H1 (cell line): ENCODE results near the gene BEX3. TPM values are rescaled to one million over a fixed set of nuclear protein-coding genes. Genes with fewer than 3 reads are reported as not detected.

Experiments used
- CTCF ChIA-PET: fragments of 300-600 bp; sonication (Branson Sonifier 250); formaldehyde crosslinking; loops from one replicate; lab custom pipeline; 2021; ENCODE audit not compliant: partially characterized antibody; lab: Charles Lee
- POLR2A ChIA-PET: fragments of 300-600 bp; sonication (Branson Sonifier 250); formaldehyde crosslinking; loops from one replicate; lab custom pipeline; 2021; ENCODE audit warnings: inconsistent platforms; ENCODE audit not compliant: partially characterized antibody; lab: Charles Lee
- DNase-seq, 2 experiments: peaks; one replicate each; pipeline versions ENCODE4 v3.0.0 to v3.0.0-alpha.2; 2010 to 2022; ENCODE audit warnings: low spot score in 2 of 2, low read depth in 1 of 2, mixed read lengths in 1 of 2
- FAIRE-seq: peaks from 2 replicates; lab custom pipeline; 2011; peaks lifted over from hg19 to GRCh38; lab: Jason Lieb, UNC
- H2AFZ ChIP-seq: 2 replicates; pipeline ENCODE4 v1.8.1; 2012; ENCODE audit warnings: low read length, inconsistent platforms
- H2AK5ac ChIP-seq: 2 replicates; pipeline ENCODE4 v1.6.1; 2013; ENCODE audit warnings: low read depth, low read length
- H2BK120ac ChIP-seq: replicated peaks from 2 replicates; pipeline ENCODE3; 2013; ENCODE audit warnings: low read depth, low read length, inconsistent platforms
- H2BK12ac ChIP-seq: 2 replicates; pipeline ENCODE4 v1.6.1; 2013; ENCODE audit warnings: low read depth, low read length
- H2BK15ac ChIP-seq: 2 replicates; pipeline ENCODE4 v1.6.1; 2013; ENCODE audit warnings: low read length
- H2BK20ac ChIP-seq: 2 replicates; pipeline ENCODE4 v1.6.1; 2013; ENCODE audit warnings: low read length
- H2BK5ac ChIP-seq: 2 replicates; pipeline ENCODE4 v1.6.1; 2013; ENCODE audit warnings: low read depth, low read length
- H3K14ac ChIP-seq: 2 replicates; pipeline ENCODE4 v1.6.1; 2013; ENCODE audit warnings: inconsistent platforms; ENCODE audit not compliant: insufficient read length
- H3K18ac ChIP-seq: 2 replicates; pipeline ENCODE4 v1.6.1; 2013; ENCODE audit warnings: low read length; ENCODE audit errors: extremely low read depth
- H3K23ac ChIP-seq: 2 replicates; pipeline ENCODE4 v1.6.1; 2013; ENCODE audit warnings: inconsistent platforms; ENCODE audit not compliant: insufficient read length
- H3K23me2 ChIP-seq: 2 replicates; pipeline ENCODE4 v1.6.1; 2013; ENCODE audit warnings: low read depth, low read length
- H3K27ac ChIP-seq: 2 replicates; pipeline ENCODE4 v1.6.1; 2011; ENCODE audit warnings: low read depth, low read length, inconsistent platforms
- H3K27me3 ChIP-seq, 4 experiments: replicated peaks in 1 of 4; 1 replicate in 1 of 4; 2 replicates in 3 of 4; pipeline versions ENCODE4 v1.6.1 to v1.8.1; 2011 to 2013; ENCODE audit warnings: low read length in 3 of 4, mild to moderate bottlenecking in 3 of 4, inconsistent platforms in 2 of 4, mixed read lengths in 2 of 4, moderate library complexity in 1 of 4; ENCODE audit not compliant: control insufficient read depth in 3 of 4, insufficient read depth in 3 of 4; ENCODE audit errors: extremely low read depth in 1 of 4
- H3K36me3 ChIP-seq, 4 experiments: 2 replicates each; pipeline versions ENCODE4 v1.6.1 to v1.8.1; 2011 to 2013; ENCODE audit warnings: mild to moderate bottlenecking in 4 of 4, low read length in 3 of 4, moderate library complexity in 2 of 4, control low read depth in 1 of 4, inconsistent platforms in 1 of 4; ENCODE audit not compliant: insufficient read depth in 4 of 4, control insufficient read depth in 2 of 4
- H3K4ac ChIP-seq: replicated peaks from 2 replicates; pipeline ENCODE3; 2013; ENCODE audit warnings: low read length, low read depth, mixed read lengths, inconsistent platforms; ENCODE audit not compliant: insufficient read length
- H3K4me1 ChIP-seq, 4 experiments: replicated peaks in 1 of 4; 1 replicate in 1 of 4; 2 replicates in 3 of 4; pipeline versions ENCODE4 v1.6.1 to v1.8.1; 2011 to 2013; ENCODE audit warnings: low read length in 3 of 4, inconsistent platforms in 2 of 4, mixed read lengths in 1 of 4; ENCODE audit not compliant: insufficient read depth in 4 of 4, control insufficient read depth in 3 of 4
- H3K4me2 ChIP-seq, 2 experiments: 2 replicates each; pipeline versions ENCODE4 v1.6.1 to v1.8.1; 2011 to 2013; ENCODE audit warnings: low read depth in 2 of 2, low read length in 2 of 2, control low read depth in 1 of 2, inconsistent platforms in 1 of 2, mild to moderate bottlenecking in 1 of 2; ENCODE audit not compliant: insufficient read depth in 1 of 2
- H3K4me3 ChIP-seq, 4 experiments: fragments of 200-600, 300-600 bp in 1 of 4; sonication (generic), shearing (Covaris generic), sonication (Bioruptor Twin) in 1 of 4; 2 replicates each; pipeline versions ENCODE4 v1.5.1 to v1.8.1; 2011 to 2016; ENCODE audit warnings: low read length in 4 of 4, low read depth in 3 of 4, control low read depth in 2 of 4, inconsistent platforms in 2 of 4, mild to moderate bottlenecking in 2 of 4, mixed read lengths in 1 of 4, moderate library complexity in 1 of 4; ENCODE audit not compliant: insufficient read depth in 2 of 4; ENCODE audit errors: extremely low read depth in 1 of 4
- H3K56ac ChIP-seq: replicated peaks from 2 replicates; pipeline ENCODE3; 2013; ENCODE audit warnings: low read depth, mild to moderate bottlenecking, mixed read lengths, low read length, inconsistent platforms; ENCODE audit not compliant: insufficient read length
- H3K79me1 ChIP-seq: 2 replicates; pipeline ENCODE4 v1.6.1; 2013; ENCODE audit warnings: low read depth, low read length, control low read depth
- H3K79me2 ChIP-seq, 2 experiments: 2 replicates each; pipeline versions ENCODE4 v1.6.1 to v1.8.1; 2012 to 2013; ENCODE audit warnings: low read length in 2 of 2, mild to moderate bottlenecking in 2 of 2, inconsistent platforms in 1 of 2; ENCODE audit not compliant: insufficient read depth in 2 of 2, control insufficient read depth in 1 of 2
- H3K9ac ChIP-seq, 4 experiments: replicated peaks in 1 of 4; 1 replicate in 1 of 4; 2 replicates in 3 of 4; pipeline versions ENCODE4 v1.6.1 to v1.8.1; 2011 to 2013; ENCODE audit warnings: low read depth in 3 of 4, low read length in 3 of 4, control low read depth in 2 of 4, mild to moderate bottlenecking in 2 of 4, moderate library complexity in 2 of 4, inconsistent platforms in 1 of 4; ENCODE audit errors: extremely low read depth in 1 of 4
- H3K9me3 ChIP-seq, 2 experiments: 2 replicates each; pipeline versions ENCODE4 v1.6.1 to v1.8.1; 2012 to 2013; ENCODE audit warnings: mild to moderate bottlenecking in 2 of 2, moderate library complexity in 2 of 2, control low read depth in 1 of 2, inconsistent platforms in 1 of 2, low read depth in 1 of 2, low read length in 1 of 2, mixed read lengths in 1 of 2; ENCODE audit not compliant: insufficient read depth in 2 of 2
- H4K20me1 ChIP-seq, 2 experiments: replicated peaks in 1 of 2; 2 replicates each; pipeline versions ENCODE3 to v1.8.1; 2011 to 2013; ENCODE audit warnings: inconsistent platforms in 2 of 2, low read length in 2 of 2, mild to moderate bottlenecking in 1 of 2; ENCODE audit not compliant: insufficient read depth in 2 of 2, control insufficient read depth in 1 of 2
- H4K5ac ChIP-seq: 2 replicates; pipeline ENCODE4 v1.6.1; 2013; ENCODE audit warnings: low read length, low read depth, mixed read lengths, inconsistent platforms; ENCODE audit not compliant: insufficient read length
- H4K8ac ChIP-seq: 2 replicates; pipeline ENCODE4 v1.8.0; 2013; ENCODE audit warnings: mild to moderate bottlenecking, moderate library complexity, low read length, inconsistent platforms; ENCODE audit not compliant: insufficient read depth; ENCODE audit errors: extremely low read depth
- H4K91ac ChIP-seq: replicated peaks from 2 replicates; pipeline ENCODE3; 2013; ENCODE audit warnings: low read length, mixed read lengths, inconsistent platforms; ENCODE audit not compliant: insufficient read length
- CBX5 ChIP-seq: fragments of 300-800, 300-1000 bp; sonication (generic); IDR thresholded peaks from 2 replicates; pipeline ENCODE4 v1.7.1; 2016; ENCODE audit warnings: antibody characterized with exemption, low read length, low read depth
- CBX8 ChIP-seq: fragments of 300-800, 300-1000 bp; sonication (generic); IDR thresholded peaks from 2 replicates; pipeline ENCODE4 v1.7.1; 2016; ENCODE audit warnings: low read depth, low read length, borderline replicate concordance
- EGR1 ChIP-seq: IDR thresholded peaks from 2 replicates; pipeline ENCODE4 v1.6.1; 2011; ENCODE audit warnings: low read depth, low read length, borderline replicate concordance
- JUN ChIP-seq: IDR thresholded peaks from 2 replicates; pipeline ENCODE4 v1.6.1; 2011; ENCODE audit warnings: low read depth, mild to moderate bottlenecking, improper control_type of control experiment, low read length
- KDM1A ChIP-seq: fragments of 200-600, 300-600 bp; sonication (generic); IDR thresholded peaks from 2 replicates; pipeline ENCODE4 v1.7.1; 2016; ENCODE audit warnings: mild to moderate bottlenecking, low read length, borderline replicate concordance
- NANOG ChIP-seq: IDR thresholded peaks from 2 replicates; pipeline ENCODE4 v1.6.1; 2011; ENCODE audit warnings: low read length, low read depth, mild to moderate bottlenecking, inconsistent platforms; ENCODE audit not compliant: insufficient read depth, poor library complexity, severe bottlenecking
- PHF8 ChIP-seq: fragments of 200-600 bp; sonication (generic); conservative IDR thresholded peaks from 2 replicates; pipeline ENCODE4 v1.7.1; 2012; ENCODE audit warnings: low read depth, mild to moderate bottlenecking, inconsistent platforms, low read length, moderate library complexity
- RFX5 ChIP-seq: IDR thresholded peaks from 2 replicates; pipeline ENCODE4 v1.6.1; 2011; ENCODE audit warnings: low read depth, low read length, improper control_type of control experiment, borderline replicate concordance
- RNF2 ChIP-seq: fragments of 200-900, 300-1000 bp; sonication (generic); IDR thresholded peaks from 2 replicates; pipeline ENCODE4 v1.7.1; 2016; ENCODE audit warnings: borderline replicate concordance, low read depth, mild to moderate bottlenecking, antibody characterized with exemption, low read length; ENCODE audit not compliant: poor library complexity, severe bottlenecking; ENCODE audit errors: missing control alignments
- SIN3A ChIP-seq, 2 experiments: IDR thresholded peaks in 1 of 2; conservative IDR thresholded peaks in 1 of 2; 2 replicates each; pipeline ENCODE4 v1.6.1; 2011 to 2012; ENCODE audit warnings: low read length in 2 of 2, improper control_type of control experiment in 1 of 2, low read depth in 1 of 2, mild to moderate bottlenecking in 1 of 2
- SP4 ChIP-seq: IDR thresholded peaks from 2 replicates; pipeline ENCODE4 v1.6.1; 2012; ENCODE audit warnings: low read length, inconsistent platforms
- TBP ChIP-seq: IDR thresholded peaks from 2 replicates; pipeline ENCODE4 v1.6.1; 2011; ENCODE audit warnings: low read depth, low read length, improper control_type of control experiment
- TEAD4 ChIP-seq: IDR thresholded peaks from 2 replicates; pipeline ENCODE4 v1.6.1; 2012; ENCODE audit warnings: low read depth, low read length, inconsistent platforms, mixed read lengths
- WGBS, 2 experiments: shearing (Covaris generic) in 1 of 2; methylation state at CpG; one replicate each; pipeline versions ENCODE4 v1.1.6 to v1.1.7; 2013 to 2015; ENCODE audit warnings: low lambda C conversion rate in 2 of 2, mixed read lengths in 2 of 2, inconsistent platforms in 1 of 2, low coverage in 1 of 2, missing lambda C conversion rate in 1 of 2; ENCODE audit not compliant: insufficient replicate concordance in 2 of 2, insufficient coverage in 1 of 2, insufficient read length in 1 of 2; ENCODE audit errors: extremely low coverage in 1 of 2, missing lambda C conversion rate in 1 of 2; 5-methylcytosine and 5-hydroxymethylcytosine counted together
- polyA plus RNA-seq, 7 experiments: library from polyadenylated mRNA; depleted of rRNA in 3 of 7; stranded (reverse) in 5 of 7; unstranded in 2 of 7; fragments of >200 nt in 5 of 7; fragments of 200-250 nt in 2 of 7; gene quantifications; 1 replicate in 5 of 7; 2 replicates in 1 of 7; 4 replicates in 1 of 7; pipeline versions ENCODE4 v1.2.1 to v1.2.3, GENCODE V29; 2011 to 2013; ENCODE audit warnings: missing spikeins in 2 of 7, mixed read lengths in 2 of 7
- total RNA-seq: library from RNA; stranded (reverse); fragmentation: NEBNext Ultra II Directional; extraction: Animal tissue kit (Norgen Biotek cat#: 25700); gene quantifications from 2 replicates; pipeline ENCODE4 v1.2.1, GENCODE V29; 2021
- TF ChIP-seq, protein P1 (sequence below): IDR thresholded peaks from 2 replicates; pipeline ENCODE4 v1.6.1; 2012; ENCODE audit warnings: inconsistent platforms

Gene BEX3
- total and polyA plus RNA-seq, 2 of the 8 experiments (the other 6 are each of a cell fraction or from before 2014, with no cell fraction given) = 330 to 366 TPM

DNA sequence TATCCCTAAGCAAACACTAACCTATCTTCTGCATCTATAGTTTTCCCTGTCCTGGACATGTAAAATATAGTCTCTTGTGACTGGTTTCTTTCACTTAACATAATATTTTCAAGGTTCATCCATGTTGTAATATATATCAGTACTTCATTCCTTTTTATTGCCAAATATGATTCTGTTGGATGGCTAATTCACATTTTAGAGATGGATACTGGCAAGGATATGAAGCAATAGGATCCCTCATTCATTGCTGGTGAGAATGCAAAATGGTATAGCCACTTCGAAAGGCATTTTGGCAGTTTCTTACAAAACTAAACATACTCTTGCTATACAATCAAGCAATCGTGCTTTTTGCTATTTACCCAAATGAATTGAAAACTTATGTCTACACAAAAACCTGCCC is 13.3 kb upstream of the BEX3 start:
- H3K4ac ChIP-seq = no peak overlapping the region
- no peak overlapping the region for H3K9ac ChIP-seq
- no peaks in the 10 kb centered on the region for H3K27me3 ChIP-seq
- H4K20me1 ChIP-seq = no peaks in the 10 kb centered on the region
- no peak overlapping the region for H2BK120ac ChIP-seq
- no peak for DNase-seq
- no peaks in the 10 kb centered on the region for H3K9me3 ChIP-seq
- H3K56ac ChIP-seq = no peak overlapping the region
- POLR2A ChIA-PET = no interaction called here
- H2BK15ac ChIP-seq = no peak overlapping the region
- no peak overlapping the region for H3K18ac ChIP-seq
- no peak overlapping the region for H4K5ac ChIP-seq
- CTCF ChIA-PET = interaction anchor here (0.7 kb wide), 1 partner anchor 127 kb away, joined by 3 read pairs; no protein-coding TSS in a partner anchor
- FAIRE-seq = no peak
- peaks cover 0 to 4% (median 0%) of the 10 kb centered on the region in 4 experiments; a peak in 1 of 8 replicates for H3K36me3 ChIP-seq
- no peak overlapping the region for H3K4me2 ChIP-seq
- 88% methylated on average over 2 of the region's 2 CpGs; no CpG with 5 or more reads in 1 of the 2 experiments for WGBS, 2 experiments
- H2BK12ac ChIP-seq = no peak overlapping the region
- H3K23ac ChIP-seq = no peak overlapping the region
- no peak overlapping the region for H2BK5ac ChIP-seq
- peaks cover 0 to 2% (median 0%) of the 10 kb centered on the region in 4 experiments; a peak in 1 of 7 replicates for H3K4me1 ChIP-seq
- H3K14ac ChIP-seq = no peak overlapping the region
- H2AFZ ChIP-seq = no peak overlapping the region
- H2AK5ac ChIP-seq = no peak overlapping the region
- H3K23me2 ChIP-seq = no peaks in the 10 kb centered on the region
- H2BK20ac ChIP-seq = no peak overlapping the region
- H3K27ac ChIP-seq = no peak overlapping the region
- no peak overlapping the region for H4K8ac ChIP-seq
- H4K91ac ChIP-seq = no peak overlapping the region
- H3K4me3 ChIP-seq = no peak overlapping the region
- no peaks in the 10 kb centered on the region for H3K79me2 ChIP-seq
- no peaks in the 10 kb centered on the region for H3K79me1 ChIP-seq
- TF ChIP-seq SIN3A (conservative IDR thresholded peaks at IDR 0.05 in 1 of 2, IDR thresholded peaks at IDR 0.05 in 1 of 2; ENCODE audit: low read depth in 1 of 2, low read length in 2 of 2) = no peak
- TF ChIP-seq KDM1A = no peak
- no peak for TF ChIP-seq NANOG
- TF ChIP-seq JUN = no peak
- no peak for TF ChIP-seq RNF2
- no peak for TF ChIP-seq EGR1
- TF ChIP-seq CBX8 = no peak
- TF ChIP-seq TBP = no peak
- TF ChIP-seq TEAD4 = no peak
- TF ChIP-seq, protein P1, sequence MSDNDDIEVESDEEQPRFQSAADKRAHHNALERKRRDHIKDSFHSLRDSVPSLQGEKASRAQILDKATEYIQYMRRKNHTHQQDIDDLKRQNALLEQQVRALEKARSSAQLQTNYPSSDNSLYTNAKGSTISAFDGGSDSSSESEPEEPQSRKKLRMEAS = no peak
- TF ChIP-seq SP4 = no peak
- TF ChIP-seq RFX5 = no peak
- no peak for TF ChIP-seq CBX5
- no peak for TF ChIP-seq PHF8
